T1000 (cell line): Measurements from ENCODE around the gene SPR.

Experiments used
- DNase-seq: peaks from one replicate; lab custom pipeline; 2025; ENCODE audit warnings: mixed read lengths; lab: John Stamatoyannopoulos, UW

Gene SPR

DNA sequence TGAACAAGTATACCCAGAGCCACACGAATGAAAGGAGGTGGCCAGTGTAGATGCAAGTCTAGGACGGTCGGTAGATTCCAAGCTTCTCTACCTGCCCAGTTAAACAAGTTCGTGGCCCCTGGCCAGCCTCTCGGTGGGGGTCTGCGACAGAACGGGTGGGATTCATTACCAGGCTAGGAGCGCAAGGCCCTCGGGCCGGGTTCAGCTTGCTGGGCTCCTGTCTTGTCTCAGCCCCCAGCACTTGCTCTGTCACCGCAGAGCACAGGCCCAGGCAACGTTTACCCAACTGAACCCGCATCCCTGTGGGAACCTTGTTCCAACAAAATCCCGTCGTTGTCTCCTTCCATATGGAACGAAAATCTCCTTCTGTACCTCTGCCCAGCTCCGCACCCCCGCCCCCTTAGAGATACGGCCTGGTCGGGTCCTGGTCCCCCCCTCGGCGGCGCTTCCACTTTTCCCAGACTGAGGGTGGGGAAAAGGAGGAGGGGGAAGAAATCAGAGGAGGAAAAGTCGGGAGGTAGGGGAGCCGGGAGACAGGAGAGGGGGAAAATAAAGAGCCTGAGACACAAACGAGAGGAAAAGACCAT, 28.2 kb downstream of the SPR start:
- DNase-seq, result no peak

DNA sequence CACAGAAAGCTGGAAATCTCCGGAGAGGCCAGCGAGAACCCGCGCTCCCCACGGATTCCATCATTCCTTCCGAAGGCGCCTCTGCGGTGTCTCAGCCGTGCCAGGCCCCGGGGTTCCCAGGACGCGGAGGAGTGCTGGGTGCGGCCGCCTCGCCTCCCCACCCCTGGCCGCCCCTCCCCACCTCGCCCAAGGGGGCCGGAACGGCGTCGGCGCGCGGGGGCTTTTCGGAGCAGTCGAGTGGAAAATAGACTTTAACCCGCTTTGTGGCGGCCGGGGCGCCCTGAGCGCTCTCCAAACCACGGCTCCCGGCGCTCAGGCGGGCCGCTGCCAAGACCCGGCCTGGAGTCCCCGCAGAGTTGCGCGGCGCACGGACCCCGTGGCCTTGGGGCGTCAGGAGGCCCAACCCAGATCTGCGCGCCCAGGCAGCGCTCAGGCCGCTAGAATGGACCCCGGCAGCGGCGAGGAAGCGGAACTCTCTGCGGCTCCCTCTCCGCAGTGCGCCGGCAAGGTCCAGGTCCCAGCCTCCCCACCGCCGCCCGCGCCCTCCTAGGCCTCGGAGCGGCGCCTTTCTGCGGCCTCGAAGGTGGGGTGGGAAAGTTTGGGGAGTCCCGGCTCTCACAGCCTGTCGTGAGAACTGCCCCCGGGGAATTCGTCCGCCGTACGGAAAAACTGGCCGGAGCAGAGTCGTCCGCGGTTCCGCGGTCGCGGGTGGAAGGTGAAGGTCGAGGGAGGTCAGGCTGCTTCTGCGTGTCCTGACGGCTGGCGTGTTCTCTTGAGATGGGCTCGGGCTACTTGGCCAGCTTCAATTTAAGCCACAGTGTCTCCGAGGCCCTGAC, 28.9 kb downstream of the SPR start:
- no peak for DNase-seq

DNA sequence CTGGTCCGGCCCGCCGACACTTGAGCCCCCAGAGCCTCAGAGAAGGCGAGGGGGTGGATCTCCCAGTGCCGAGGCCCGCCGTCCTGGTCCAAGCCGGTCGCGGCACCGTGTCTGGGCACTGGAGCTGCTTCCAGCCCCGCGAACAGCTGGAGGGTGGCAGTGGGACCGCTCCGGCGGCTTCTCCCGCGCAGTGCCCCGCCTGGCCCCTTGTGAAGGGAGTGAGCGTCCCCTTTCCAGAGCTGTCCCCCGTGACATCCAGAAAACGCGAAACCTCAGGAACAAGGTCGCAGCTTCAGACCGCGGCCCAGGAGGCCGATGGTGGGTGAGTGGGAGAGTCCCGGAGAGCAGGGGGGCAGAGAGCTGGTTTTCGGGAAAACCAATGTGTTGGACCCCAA, 29.5 kb downstream of the SPR start:
- no peak for DNase-seq

DNA sequence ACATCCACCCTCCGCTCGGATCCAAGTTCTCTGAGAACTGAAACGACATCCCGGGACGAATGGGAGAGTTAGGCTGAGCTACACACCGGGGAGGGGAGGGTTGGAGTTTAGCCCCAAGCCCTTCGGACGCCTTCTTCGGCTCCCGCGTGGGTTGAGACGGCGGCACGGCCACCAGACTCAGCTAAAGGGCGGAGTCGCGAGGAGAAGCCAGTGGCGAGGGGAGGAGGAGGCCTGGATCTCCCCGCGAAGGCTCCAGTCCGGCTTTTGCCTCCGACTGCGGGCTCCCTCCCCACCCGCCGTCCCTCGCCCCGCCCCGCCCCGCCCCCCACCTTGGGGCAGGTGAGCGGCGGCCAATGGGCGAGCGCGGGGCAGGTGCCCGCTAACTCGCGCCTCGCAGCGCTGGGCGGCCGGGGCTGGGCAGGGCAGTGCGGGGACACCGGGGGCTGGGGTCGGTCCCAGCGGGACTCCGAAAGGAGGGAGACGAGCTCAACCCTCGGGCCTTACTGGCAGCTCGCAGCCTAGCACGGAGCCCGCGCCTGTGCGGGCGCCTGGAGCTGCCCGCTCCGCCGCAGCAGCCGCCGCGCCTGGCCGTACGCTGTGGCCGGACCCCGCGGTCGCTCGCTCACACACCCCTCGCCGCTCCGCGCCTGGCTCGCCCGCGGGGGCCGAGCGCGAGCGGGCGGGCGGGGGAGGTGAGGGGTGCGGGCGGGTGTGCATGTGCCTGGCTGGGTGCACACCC, 30.1 kb downstream of the SPR start, which contains the start of gene EMX1:
Gene EMX1 (plus strand): TSS at position 382 of the 739 bp plus-strand sequence. CDS start 334 bp downstream, at position 716.
- DNase-seq, result no peak

DNA sequence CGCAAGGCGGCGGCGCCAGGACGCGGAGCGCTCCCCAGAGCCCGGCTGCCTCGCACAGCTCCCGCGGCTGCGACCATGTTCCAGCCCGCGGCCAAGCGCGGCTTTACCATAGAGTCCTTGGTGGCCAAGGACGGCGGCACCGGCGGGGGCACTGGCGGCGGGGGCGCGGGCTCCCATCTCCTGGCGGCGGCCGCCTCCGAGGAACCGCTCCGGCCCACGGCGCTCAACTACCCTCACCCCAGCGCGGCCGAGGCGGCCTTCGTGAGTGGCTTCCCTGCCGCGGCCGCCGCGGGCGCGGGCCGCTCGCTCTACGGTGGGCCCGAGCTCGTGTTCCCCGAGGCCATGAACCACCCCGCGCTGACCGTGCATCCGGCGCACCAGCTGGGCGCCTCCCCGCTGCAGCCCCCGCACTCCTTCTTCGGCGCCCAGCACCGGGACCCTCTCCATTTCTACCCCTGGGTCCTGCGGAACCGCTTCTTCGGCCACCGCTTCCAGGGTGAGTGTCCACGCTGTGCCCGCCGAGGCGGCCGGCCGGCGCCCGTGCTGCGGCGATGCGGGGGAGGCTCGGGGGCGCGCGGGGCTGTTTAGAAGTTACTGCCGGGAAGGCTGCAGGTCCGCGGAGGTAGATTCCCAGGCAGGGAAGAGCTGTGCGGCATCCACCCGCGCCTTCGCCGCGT, 30.8 kb downstream of the SPR start:
- DNase-seq, result no peak

DNA sequence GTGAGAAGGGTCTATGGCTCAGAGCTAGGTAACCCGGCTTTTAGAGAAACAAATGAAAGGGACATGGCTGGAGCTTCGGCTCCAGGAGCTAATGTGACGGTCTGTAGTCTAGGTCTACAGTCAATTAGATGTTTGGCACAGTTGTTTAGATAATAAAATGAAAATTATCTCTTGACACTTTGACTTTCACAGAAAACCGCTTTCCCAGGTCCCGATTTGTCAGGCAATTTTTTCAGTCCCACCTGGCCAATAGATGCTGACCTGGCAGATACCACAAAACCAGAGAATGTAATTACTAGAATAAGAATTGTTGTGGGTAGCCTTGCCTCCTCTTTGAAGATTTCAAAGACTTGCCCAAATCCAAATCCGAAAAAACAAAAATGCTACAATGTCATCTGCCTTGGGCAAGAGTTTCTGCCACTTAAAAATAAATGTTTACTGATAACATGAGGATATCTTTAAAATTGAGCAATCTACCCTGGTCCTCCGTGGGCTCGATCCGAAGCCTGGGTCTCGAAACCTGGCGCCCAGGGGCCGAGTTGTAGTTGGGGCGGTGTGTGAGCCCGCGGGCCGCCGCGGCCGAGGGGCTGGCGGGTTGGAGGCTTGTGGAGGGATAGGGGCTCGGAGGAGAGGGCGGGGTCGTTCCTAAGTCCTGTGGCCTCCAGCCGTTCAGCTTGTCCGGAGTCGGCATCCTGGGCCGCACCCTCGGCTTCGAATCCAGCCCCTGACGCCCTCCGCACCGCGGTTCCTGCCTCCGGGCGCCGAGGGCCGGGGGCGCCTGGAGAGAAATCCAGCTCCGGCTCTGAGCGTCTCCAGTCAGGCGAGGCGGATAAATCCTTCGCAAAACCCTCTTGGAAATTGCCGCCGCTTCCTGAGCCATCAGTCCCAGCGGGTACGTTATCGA, 32.5 kb downstream of the SPR start:
- no peak for DNase-seq

DNA sequence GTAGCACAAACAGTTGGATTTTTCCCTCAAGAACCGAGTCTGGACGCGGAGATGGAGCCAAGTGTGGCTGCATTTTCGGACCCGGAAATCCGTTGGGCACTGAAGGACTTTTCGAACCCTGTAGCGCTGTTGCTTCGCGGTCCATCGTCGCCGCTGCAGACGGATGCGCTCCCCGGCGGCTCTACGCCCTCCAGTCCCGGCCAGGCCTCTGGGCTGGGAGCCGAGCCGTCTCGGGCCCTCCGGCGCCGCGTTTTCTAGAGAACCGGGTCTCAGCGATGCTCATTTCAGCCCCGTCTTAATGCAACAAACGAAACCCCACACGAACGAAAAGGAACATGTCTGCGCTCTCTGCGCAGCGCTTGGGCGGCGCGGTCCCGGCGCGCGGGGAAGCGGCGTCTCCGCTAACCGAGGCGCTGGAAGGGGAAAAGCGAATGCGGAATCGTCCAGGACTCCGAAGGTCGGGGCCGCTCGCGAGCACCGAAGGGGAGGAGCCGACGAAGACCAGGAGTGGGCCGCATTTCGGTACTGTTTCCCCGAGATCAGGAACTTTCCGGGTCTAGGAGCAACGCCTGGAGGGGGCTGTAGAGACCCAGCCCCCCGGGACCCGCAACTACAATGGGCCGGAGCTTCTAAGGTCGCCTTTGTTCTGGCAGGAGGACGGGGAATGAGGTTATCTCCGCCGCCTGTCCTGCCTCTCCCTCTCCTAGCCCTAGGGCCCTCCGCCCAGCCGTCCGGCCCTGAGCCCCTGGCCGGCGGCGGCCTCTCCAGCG, 33.3 kb downstream of the SPR start:
- DNase-seq, result no peak

DNA sequence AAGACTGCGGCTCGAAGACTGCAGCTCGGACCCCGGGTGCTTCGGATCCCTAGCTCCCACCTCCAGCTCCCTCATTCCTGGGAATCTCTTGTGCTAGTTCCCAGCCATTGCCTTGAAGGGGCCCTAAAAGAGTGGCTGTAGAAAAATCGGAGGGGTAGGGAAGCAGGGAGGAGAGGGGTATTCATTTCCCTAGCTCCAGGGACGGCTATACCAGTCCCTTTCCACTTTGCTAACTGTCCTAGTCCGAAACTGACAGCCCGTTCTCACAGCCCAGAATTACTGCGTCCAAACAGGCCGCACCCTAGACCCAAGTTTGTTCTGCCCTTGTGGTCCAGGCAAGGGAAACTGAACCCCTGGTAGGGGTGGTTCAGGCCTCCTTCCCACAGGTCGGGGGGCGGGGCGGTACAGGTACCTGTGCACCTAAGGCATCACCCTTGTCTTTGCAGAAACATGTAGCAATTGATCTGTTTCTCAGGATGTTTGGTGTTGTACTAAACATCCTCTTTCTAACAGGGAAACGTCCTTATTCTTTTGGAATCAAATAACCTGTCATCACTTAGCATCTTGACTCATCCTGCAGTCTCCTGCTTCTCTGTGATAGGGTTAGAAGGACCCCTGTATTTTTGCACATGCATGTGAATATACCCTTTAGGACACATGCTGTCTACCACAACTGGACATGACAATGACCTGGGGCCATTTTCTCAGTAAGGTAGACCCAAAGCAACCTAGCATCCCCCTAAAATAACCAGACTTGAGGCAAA, 34.1 kb downstream of the SPR start:
- no peak for DNase-seq

DNA sequence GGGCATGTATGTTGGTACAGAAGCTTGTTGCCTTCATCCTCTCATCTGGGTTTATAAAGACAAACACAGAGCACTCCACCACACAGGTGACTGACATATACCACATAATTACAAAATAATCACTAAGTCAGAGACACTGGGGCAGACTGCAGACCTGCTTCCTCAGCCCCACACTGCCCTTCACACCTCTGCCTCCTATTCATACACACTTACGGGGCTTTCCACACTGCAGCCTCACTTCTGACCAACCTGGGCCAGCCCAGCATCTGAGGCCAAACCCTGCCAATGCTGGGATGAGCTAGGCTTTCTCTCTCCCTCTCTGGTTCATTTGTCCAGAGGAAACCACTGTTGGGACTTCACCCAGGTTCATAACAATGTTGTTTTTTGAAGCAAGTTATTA, 34.6 kb downstream of the SPR start:
- DNase-seq, result no peak

DNA sequence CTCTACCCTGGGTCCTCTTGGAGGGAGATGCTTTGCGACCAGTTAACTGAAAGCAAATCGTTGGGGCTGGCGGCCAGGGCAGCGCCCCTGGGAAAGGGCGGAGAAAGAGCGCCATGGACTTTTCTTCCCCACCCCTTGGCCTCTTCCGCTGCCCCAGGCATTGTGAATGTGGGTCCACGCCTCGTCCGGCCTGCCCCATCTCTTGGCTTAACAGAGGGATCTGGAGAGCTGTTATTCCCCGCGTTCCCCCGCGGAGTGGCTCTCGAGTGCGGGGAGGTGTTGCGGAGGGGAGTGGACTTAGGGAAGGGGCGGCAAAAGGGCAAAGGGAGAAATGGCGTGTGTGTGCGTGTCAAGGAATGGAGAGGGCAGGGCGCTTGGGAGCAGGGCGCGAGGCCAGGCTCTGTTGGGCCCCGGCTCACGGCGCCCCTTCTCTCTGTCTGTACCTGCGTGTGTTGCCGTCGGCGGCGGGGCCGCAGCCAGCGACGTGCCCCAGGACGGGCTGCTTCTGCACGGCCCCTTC, 36.7 kb downstream of the SPR start:
- DNase-seq, result no peak

DNA sequence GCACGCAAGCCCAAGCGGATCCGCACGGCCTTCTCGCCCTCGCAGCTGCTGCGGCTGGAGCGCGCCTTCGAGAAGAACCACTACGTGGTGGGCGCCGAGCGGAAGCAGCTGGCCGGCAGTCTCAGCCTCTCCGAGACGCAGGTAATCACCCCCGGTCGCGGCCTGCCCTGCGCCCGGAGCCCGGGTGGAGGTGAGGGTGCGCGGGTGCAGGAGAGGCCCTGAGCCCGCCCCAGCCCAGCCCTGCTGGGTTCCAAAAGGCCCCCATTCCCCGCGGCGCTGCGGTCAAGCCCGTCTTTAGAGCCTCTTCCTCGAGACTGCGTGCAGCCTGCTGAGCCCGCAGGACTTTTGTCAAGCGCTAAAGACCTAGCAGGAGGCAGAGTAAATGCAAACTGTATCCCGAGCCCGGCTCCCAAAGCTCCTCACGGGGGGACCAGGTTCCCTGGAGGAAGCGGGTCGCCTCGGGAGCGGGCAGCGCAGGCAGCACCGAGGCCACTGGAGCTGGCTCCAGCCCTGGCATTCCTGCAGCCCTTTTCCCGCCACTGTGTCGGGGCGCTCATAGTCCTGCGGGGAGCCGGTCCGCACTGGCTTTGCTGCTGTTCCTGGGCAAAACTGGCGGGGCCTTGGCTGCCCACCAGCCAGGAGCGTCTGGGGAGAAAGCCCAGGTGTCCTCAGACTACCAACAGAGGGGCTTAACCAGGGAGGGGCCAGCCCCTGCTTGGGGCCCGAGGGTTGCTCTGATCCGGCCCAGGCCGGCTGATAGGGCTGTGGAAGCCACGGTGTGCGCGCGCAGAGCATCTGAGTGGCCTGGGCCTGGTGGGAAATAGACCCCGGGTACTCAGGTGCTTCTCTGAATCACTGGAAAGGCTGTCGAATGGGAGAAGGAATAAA, 37.4 kb downstream of the SPR start:
- no peak for DNase-seq

DNA sequence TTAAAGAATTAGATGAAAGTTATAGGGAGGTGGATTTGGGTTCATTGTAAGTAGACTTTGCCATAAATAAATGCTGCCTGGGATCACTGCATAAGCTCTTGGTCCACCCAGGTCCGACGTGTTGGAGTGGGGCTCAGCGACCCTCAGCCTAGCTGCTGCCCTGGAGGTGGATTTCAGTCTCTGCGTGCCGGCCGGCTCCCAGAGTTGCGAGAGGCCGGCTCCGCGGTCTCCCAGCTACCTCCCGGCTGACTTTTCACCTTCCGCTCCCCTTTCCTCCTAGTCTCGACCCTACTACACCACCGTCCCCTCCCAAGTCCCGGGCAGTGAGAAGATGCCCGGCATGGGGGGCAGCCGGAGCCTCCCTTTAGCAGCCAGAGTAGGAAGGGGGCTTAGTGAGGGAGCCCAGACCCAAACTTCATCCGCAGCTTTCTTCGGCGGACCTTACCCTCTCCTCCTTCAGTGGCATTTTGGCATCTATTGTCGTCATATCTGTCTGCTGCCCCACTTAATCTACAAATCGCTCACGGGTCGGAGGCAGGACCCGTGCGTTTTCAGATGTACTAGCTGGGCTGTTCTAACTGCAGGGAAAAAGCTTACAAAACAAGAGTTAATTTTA, 38.2 kb downstream of the SPR start:
- no peak for DNase-seq

DNA sequence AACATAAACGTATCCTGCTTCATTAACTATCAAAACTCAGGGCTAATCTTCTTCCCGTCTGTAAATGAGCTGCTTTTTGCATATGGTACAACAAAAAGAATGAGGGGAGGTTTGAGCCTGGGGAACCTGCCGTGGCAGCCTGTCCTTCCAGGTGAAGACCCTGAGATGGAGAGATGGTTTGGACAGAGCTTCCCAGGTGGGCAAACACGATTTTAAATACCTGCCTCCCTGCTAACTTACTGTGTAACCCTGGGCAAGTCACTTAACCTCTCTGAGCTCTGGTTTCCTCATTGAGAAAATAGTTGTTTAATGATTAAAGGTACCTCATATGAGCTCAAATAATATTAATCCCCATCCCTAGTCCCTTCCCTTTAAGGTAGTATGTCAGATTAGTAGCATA, 39.2 kb downstream of the SPR start:
- no peak for DNase-seq

DNA sequence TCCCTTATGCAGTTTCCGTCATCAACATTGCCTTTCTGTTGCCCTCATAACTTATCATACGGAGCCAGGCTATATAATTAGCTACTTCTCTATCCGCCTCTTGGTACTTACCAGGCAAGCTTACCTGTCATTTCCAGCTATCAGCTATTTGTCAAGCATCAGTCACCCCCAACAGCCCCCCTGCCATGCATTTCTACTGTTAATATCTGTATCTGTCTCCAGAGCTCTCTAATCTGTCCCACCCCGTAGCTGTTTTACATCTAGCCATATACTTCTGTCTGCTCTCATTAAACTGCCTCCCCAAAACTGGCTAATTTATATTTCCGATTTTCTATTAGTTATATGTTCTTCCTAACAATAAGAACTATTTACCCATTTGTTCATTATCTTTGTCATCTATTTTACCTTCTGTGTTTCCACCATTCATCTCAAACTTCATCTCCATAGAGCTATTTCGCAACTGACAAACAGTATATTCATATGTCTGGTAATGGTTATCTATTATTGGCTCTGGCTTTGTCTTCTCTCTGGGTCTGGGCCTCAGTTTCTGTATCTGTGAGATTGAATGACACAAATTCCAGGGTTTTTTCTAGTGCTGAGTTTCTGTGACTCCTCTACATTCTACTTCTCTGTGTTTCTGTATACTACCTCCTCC, 39.7 kb downstream of the SPR start:
- no peak for DNase-seq

DNA sequence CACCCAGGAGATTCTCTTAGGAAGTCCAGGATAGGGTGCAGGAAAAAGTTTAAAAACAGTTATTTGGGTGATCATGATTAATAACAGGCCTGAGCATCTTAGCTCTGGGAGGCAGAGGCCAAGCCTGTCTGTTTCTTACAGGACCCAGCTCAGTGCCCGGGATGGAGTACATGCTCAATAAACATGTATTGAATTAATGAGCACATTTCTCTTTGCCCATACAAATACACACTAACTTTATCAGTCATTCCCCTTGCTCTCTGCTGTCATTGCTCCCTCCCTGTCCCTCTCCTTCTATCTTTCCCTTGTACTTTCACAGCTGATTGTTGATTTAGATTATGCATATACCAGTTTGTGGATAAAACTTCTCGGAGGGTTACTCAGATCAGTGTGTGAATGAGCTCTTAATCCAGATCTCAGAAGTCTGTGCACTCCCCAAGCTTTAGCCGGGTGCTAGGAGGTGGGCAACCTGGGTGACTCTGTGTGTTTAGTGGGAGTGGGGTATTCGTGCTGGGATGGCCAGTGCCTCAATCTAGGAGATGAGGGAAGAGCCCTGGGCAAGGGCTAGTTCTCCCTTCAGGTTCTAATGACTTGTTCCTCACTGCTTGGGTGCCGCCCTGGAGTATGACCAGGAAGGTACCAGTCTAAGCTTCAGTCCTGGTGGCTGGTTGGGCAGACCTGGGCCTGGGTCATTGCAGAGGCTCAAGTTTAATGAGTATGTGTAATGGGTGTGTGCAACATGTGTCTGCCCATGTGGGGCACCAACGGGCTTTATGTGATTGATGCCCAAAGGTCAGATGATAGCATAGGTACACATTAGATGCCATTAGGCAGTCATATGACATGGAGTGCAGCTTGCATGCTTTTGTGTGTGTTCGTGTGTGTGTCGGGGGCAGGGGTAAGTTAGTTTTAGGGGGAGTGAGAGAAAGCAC, 40.7 kb downstream of the SPR start:
- no peak for DNase-seq

DNA sequence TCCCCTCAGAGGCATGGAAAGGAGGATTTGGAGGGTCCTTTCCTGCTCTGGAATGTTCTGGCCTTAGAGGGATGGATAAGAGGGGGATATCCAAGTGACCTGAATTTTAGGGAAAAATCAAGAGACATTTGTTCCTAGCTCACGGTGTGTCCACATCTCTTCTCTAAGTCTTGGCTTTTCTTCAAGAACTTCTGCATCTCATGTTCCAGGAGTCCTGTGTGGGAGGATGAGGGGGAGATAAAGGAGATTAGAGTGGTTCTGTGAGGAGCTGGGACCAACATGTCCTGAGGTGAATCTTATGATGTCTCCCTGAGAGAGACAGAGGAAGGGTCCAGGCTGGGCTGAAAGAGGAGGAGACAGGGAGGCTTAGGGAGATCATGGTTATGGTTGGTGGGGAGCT, 41.8 kb downstream of the SPR start:
- DNase-seq, result no peak
